Nucleus accumbens (tissue), 56 donors: ENCODE results near the gene GOLGA6L25.
"Not testable (repeated sequence)": the region's sequence is repeated elsewhere in the genome, so short reads cannot be mapped to it uniquely, and the experiment has no call there.

ENCODE experiments used
- DNase-seq, 56 donors: peaks; one replicate each; lab custom pipeline; 2025; lab: John Stamatoyannopoulos, UW

GOLGA6L25 gene

GRCh38 chr15:28553268-28553667 lies at the start of gene GOLGA6L25:
GOLGA6L25 (plus strand) TSS chr15:28553568; CDS start chr15:28553629, 61 bp downstream.
- not testable (repeated sequence) for DNase-seq

- DNase-seq = not testable (repeated sequence)
These were observed 45.0 kb upstream of the GOLGA6L25 start for GRCh38 chr15:28508217-28508889.

- DNase-seq = not testable (repeated sequence)
These were observed 39.2 kb upstream of the GOLGA6L25 start for GRCh38 chr15:28514128-28514527.

DNA sequence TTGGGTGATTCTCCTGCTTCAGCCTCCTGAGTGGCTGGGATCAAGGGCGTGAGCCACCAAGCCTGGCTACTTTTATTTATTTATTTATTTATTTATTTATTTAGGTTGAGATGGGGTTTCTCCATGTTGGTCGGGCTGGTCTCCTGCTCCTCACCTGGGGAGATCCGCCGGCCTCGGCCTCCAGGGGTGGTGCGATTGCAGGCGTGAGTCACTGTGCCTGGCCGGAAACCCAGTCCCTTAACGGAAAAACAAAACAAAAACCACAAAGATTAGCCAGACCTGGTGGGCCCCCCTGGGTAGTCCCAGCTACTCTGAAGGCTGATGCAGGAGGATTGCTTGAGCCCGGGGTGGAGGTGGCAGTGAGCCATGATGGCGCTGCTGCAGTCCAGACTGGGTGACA lies 38.2 kb upstream of the GOLGA6L25 start:
- not testable (repeated sequence) for DNase-seq

DNA sequence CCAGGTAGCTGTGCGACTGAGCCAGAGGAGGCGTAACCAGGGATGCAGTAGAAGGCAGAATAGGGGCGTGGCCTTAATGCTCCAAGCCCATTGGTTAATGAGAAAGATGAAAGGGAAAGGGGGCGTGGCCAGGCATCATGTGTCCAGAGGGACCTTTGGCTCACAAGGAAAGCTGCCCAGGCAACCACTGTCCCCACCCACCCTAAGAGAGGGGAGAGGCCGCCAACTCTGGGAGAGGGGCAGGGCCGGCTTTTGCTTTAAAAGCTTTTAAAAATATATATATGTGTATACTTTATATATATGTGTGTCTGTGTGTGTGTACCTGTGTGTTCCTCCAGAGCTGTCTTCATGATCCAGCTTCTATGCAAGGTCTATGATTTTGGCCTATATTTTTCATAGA lies 20.4 kb upstream of the GOLGA6L25 start, which contains the start of gene GOLGA8G:
GOLGA8G (minus strand) TSS at position 18 of the 400 bp plus-strand sequence. CDS start 62 bp downstream, outside the sequence.
- DNase-seq = not testable (repeated sequence)

- not testable (repeated sequence) for DNase-seq
These were observed 20.0 kb downstream of the GOLGA6L25 start for GRCh38 chr15:28573351-28573750.

- not testable (repeated sequence) for DNase-seq
These were observed 35.7 kb downstream of the GOLGA6L25 start for GRCh38 chr15:28588977-28589606.

- not testable (repeated sequence) for DNase-seq
These were observed 36.4 kb downstream of the GOLGA6L25 start for GRCh38 chr15:28589769-28590168.

GRCh38 chr15:28592395-28592794 lies 39.0 kb downstream of the GOLGA6L25 start:
- DNase-seq = not testable (repeated sequence)

DNA sequence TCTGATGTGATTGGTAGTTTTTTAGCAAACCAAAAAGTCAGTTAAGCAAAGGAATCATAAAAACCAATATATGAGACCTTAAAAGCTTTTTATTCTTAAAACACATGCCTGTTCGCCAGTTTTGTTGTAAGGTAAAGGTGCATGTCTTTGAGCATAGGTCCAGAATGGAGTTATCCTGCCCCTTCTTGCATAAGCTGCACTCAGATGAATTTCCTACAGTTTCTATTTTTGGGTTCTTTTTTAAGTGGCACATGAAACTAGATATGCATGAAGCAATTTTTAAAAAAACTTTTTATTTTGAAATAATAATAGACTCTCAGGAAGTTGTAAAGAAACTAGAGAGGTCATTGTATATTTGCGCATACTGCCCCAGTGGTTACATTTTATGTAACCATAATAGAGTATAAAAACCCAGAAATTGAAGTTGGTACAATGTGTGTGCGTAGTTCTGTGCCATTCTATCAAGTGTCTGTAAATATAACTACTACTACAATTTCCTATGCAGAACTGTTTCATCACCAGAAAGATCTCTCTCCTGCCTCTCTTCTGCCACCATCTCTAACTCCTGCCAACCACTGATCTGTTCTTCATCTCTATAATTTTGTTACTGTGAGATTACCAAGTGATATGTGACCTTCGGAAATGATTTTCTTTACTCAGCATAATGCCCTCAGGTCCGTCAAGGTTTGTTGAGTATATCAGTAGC lies 40.2 kb downstream of the GOLGA6L25 start:
- DNase-seq = not testable (repeated sequence)

GRCh38 chr15:28597471-28597870 lies 44.1 kb downstream of the GOLGA6L25 start:
- DNase-seq = not testable (repeated sequence)

DNA sequence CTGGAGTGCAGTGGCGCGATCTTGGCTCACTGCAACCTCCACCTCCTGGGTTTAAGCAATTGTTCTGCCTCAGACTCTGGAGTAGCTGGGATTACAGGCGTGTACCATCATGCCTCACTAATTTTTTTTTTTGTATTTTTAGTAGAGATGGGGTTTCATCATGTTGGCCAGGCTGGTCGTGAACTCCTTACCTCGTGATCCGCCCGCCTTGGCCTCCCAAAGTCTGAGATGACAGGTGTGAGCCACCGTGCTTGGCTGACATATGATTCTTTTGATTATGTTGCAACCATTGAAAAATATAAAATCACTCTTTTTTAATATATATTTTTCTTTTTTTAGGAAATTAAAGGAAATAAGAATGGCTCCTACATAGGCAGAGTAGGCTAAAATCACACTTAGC lies 44.8 kb downstream of the GOLGA6L25 start:
- not testable (repeated sequence) for DNase-seq

GRCh38 chr15:28602152-28602551 lies 48.8 kb downstream of the GOLGA6L25 start:
- not testable (repeated sequence) for DNase-seq
